ENCODE results near the gene POLR2E. TPM values are rescaled to one million over a fixed set of nuclear protein-coding genes. Genes with fewer than 3 reads are reported as not detected.

POLR2E gene
- total RNA-seq, 1 donor from 2014 or later: 205 TPM

DNA sequence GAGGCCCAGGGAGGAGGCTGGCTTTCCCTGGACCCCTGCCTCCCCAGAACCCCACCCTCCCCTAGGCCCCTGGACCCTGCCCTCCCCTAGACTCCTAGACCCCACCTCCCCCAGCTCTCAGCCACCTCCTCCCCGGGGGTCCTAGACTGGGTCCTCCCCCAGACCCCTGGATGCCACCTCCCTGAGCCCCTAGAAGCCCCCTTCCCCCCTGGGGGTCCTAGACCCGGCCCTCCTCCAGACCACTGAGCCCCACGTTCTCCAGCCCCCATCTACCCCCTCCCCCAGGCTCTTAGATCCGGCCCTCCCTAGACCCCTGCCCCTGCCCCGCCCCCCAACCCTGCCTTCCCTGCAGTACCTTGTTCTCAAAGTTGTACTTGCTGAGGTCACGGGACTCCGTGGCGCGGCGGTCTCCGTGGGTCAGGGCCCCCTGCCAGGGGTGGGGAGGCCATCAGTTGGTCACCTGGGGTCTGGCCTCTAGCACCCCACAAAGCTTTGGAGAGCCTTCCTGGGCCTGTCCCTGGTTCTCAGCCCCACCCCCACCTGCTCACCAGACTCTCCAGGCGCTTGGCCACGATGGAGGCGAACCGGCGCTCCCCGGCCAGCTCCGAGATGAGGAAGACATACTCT lies 16.6 kb upstream of the POLR2E start:
- DNase-seq (ENCODE audit: low spot score): no peak

DNA sequence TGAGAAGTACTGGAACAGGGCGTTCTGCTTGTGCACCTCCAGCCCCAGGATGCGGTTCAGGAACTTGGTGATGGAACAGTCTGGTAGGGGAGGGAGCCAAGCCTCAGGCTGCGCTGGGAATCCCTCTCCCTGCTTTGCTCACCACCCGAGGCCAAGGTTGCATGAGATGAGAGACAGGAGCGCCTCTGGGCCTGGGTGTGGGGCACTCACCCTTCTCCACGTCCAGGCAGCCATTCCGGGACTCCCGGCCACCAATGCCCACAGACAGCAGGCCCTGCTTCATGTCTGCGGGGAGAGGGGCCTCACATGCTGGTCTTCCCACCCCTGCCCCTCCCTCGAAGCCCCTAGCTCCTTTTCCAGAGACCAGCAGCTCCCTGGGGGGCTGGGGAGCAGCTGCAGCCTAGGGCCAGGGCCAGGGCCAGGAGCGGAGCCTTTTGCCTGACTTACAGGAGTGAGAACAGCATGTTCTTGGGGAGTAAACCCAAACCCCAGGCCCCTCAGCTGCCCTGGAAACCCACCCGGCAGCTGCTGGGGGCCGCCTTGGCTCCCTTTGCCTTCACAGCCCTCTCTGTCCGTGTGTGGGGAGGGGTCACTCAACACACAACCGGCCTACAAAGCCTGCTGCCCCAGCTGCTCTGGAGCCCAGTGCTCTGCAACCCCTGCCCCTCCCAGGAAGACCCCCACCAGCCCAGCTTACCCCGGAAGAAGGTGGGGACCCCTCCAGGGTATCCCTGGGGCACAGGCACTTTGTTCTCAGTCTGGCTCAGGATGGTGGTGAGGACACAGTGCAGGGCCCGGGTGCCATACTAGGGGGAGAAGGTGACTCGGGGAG lies 15.8 kb upstream of the POLR2E start:
- DNase-seq (ENCODE audit: low spot score): no peak

DNA sequence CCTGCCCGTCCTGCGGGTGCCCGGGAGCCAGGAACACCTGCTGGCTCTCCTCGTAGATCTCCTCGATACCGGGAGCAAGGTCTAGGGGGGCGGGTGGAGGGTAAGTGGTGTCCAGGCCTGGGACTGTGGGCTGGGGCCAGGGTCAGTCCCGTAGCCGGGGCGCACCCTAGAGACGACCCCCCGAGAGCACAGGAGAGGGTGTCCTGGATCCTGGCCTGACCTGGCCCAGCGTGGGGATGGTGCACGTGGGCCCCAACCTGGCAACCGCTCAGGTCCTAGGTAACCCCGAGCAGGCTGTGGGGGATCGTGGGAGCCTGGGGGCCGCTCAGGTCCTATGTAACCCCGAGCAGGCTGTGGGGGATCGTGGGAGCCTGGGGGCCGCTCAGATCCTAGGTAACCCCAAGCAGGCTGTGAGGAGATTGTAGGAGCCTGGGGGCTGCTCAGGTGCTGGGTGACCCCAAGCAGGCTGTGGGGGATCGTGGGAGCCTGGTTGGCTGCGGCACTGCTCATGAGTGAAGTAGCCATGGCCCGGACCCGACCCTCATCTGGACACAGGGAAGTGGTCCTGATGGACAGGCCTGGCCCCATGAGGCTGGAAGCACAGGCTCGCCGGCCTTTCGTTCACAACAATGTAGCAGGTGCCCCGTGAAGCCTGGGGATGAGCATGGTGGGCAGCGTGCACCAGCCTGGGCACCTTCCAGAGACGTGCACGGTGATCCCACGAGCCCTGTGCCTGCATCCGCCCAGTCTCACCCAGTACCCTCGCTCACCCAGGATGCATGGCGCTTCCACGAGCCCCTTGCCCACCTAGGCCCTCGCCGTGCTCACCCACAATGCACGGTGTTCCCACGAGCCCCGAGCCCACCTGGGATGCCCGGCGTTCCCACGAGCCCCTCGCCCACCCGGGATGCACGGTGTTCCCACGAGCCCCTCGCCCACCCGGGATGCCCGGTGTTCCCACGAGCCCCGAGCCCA lies 14.8 kb upstream of the POLR2E start:
- no peak for DNase-seq (ENCODE audit: low spot score)

DNA sequence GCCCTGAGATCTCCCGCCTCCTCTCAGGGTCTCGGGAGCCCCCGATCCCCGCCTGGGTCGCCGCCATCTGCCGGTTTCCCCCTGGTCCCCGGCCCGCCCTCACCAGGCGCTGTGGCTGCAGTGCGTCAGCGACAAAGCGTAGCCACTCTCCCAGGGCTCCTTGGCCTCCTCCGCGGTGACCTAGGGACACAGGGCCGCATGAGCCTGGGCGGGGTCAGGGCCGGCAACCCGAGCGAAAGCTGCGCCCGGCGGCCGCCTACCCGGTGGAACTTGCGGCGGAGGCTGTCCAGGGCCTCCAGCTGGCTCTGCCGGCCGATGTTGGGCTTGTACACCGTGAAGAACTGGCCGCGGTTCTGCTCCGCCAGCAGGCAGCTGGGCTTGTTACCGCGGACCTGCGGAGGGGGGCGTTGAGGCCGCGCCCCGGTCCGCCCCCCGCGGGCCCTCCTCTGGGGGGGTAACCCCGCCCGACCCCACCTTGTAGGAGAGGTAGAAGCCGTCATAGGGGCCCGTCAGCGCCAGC lies 13.9 kb upstream of the POLR2E start:
- DNase-seq (ENCODE audit: low spot score): no peak

DNA sequence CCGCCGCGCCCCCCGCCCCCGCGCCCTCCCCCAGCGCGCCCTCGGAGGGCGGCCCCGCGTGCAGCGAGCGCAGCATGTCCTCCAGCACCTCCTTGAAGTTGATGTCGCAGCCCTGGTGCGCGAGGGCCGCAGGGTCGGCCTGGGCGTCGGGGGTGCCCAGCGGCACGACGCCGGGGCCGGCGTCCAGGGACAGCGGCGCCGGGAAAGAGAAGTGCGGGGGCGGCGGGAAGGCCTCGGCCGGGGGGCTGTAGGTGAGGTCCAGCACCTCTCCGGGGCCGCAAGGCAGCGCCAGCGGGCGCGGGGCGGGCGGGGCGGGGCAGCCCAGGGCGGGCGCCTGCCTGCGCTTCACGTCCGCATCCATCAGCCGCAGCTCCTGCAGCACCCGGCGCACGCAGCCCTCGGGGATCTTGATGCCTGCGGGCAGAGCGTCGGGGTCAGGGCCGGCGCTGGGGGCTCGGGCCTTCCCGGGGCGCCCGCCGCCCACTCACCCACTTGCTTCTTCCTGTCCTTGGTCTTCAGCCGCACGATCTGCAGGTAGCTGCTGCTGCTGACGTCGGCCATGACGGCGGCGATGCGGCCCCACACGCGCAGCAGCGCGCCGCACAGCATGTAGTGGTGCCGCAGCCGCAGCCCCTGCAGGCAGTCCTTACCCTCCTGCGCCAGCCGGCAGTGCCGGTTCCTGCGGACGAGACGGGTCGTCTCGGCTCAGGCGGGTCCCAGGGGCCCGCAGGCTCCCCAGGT lies 13.3 kb upstream of the POLR2E start:
- DNase-seq (ENCODE audit: low spot score): no peak

DNA sequence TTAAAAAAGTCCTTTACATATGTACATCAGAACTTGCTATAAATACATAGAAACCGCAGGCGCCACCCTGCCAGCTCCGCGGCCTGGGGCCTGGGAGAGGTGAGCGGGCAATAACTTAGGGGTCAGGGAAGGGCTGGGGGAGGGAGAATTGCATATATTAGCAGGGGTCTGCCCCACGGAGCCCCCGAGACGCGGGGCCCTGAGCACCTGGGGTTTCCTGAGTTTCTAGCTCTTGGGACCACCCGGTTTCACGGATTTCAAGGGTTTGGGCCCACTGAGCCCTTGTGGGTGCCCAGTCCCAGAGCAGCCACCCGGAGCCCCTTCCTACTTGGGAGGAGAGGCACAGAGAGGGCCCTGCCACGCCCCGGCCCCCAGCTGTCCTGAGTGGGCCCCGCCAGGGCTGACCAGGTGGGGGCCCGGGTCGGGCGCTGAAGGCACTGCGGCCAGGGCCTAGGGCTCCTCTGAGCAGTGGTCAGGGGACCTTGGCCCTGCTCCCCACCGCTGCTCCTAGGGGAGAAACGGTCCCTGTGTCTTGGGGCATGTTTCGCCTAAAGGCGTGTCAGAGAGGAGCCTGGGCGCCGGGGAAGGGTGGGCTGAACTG lies 12.6 kb upstream of the POLR2E start:
- DNase-seq (ENCODE audit: low spot score): no peak

DNA sequence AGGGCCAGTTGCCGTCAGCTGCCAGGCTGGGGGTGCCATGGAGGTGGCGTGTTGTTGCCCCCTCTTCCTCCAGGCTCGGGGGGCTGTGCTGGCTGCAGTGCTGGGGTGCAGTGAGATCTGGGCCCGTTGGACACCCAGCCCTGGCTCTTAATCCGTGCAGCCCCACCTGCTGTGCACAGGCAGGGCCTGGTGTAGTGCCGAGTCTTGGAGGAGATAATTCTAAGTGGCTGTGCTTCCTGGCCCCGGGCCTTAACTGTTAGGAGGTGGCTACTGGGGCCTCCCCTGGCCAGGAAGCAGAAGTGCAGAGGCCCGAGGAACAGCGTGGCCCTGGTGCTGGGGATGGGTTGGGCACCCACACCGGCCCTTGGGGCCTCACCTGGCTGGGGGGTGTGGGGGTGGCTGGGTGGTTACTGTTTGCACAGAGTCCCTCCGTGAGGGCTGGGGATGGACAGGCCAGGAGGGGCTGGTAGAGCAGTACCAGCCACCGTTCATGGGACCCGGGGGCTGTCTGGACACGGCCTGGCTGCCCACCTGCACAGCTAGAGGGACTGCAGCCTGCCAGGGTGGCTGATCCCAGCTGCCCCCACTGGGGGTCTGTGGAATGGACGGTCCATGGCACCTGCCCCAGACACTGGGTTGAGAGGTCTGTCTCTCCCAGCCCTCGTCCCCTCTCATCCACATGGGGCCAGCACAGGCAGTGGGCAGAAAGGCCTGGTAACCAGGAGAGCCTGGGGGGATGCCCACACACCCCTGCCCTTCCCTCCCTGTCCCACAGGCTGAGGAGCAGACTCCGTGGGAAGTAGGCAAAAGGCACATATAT lies 11.9 kb upstream of the POLR2E start:
- no peak for DNase-seq (ENCODE audit: low spot score)

DNA sequence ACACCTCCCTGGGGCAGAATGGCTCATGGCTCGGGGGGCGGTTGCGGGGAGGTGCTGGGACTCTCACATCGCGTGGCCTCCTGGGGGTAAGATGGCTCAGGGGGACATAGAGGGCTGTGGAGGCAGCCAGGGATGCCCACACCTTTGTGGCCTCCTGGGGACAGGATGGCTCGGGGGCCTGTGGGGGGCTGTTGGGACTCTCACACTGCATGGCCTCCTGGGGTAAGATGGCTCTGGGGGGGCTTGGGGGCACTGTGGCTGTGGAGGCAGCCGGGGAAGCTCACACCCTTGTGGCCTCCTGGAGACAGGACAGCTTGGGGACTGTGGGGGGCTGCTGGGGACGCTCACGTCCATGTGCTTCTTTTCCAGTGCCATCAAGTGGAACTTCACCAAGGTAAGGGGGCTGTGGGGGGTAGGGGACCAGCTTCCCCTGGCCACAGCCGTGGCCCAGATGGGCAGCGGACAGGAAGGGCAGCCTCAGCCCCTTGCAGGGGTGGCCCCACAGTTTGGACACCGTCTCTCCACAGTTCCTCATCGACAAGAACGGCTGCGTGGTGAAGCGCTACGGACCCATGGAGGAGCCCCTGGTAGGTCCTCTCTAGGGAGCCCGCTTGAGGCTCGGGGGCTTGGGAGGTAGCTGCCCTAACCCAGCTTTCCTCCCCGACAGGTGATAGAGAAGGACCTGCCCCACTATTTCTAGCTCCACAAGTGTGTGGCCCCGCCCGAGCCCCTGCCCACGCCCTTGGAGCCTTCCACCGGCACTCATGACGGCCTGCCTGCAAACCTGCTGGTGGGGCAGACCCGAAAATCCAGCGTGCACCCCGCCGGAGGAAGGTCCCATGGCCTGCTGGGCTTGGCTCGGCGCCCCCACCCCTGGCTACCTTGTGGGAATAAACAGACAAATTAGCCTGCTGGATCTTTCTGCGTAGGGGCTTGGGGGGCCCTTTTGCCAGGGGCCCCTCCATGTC lies 11.0 kb upstream of the POLR2E start:
- DNase-seq (ENCODE audit: low spot score): no peak

DNA sequence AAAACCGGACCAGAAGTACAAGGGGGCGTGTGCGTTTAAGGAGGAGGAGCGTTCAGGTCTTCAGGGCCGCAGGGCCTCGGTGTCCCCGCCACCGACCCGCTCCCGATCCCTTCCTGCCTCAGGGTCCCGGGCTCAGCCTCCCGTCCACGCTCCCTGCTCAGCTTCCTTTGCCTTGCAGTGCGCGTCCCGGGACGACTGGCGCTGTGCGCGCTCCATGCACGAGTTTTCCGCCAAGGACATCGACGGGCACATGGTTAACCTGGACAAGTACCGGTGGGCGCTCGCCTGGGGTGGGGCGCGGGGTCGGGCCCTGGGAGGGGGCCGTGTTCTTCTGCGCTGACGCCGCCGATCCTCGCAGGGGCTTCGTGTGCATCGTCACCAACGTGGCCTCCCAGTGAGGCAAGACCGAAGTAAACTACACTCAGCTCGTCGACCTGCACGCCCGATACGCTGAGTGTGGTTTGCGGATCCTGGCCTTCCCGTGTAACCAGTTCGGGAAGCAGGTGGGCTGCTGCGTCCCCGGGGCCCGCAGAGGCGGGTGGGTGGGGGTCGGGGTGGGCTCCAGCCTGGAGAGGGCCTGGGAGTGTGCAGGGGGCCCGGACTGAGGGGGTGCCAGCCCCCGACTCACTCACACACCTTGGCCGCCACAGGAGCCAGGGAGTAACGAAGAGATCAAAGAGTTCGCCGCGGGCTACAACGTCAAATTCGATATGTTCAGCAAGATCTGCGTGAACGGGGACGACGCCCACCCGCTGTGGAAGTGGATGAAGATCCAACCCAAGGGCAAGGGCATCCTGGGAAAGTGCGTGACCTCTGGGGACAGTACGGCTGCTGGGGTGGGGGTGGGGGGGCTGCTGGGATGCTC lies 10.1 kb upstream of the POLR2E start:
- DNase-seq (ENCODE audit: low spot score): no peak

DNA sequence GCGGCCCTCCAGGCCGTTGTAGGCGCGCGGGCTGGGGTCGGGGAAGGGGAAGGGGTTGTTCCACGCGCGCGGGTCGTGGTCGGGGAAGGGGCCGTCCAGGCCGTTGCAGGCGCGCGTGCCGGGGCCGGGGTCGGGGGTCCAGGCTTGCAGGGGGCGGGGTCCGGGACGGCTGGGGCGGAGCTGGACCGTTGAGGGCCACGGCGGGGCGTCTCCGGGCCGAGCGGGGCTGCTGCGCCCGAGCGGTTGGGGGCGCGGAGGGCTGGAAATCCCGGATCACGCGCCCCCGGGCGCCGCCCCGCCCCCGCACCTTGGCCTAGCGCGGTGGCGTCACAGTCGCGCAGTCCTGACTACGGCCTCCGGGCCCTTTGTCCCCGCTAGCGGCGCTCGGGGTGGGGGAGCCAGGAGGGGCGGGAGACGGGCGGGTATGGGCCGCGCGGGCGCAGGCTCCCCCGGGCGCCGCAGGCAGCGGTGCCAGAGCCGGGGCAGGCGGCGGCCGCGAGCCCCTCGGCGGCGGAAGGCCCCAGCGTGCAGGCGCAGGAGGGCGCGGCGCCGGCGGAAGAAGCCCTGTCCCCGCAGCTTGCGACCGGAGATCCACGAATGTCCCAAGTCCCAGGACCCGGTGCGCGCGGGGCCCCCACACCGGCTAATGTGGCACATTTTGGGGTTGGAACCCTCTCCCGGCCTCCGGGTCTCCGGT lies 9.3 kb upstream of the POLR2E start:
- DNase-seq (ENCODE audit: low spot score): peak; percentile 95

DNA sequence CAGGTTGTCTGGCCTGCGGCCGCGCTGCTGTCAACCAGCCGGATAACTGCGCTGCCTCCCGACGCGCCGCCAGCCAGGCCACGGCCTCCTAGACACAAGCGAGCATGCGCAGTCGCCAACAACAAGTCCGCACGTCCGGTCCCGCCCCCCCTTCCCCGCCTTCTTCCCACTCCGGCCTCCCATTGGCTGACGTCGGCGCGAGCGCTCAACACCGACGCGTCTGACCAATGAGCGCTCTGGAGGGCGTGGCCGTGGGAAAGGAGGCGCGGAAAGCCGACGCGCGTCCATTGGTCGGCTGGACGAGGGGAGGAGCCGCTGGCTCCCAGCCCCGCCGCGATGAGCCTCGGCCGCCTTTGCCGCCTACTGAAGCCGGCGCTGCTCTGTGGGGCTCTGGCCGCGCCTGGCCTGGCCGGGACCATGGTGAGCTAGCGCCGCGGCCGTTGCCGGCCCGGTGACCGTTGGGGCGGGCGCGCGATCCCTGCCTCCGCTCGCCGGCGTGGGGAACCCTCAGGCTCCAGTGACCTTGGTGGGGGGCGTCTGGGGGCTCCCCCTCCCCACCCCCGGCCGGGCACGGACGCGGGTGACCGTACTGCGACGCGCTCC lies 8.6 kb upstream of the POLR2E start, which contains the start of gene GPX4:
GPX4 (plus strand) TSS at position 287 of the 603 bp plus-strand sequence; CDS start at position 337, 50 bp downstream.
- DNase-seq (ENCODE audit: low spot score): peak; percentile 99

DNA sequence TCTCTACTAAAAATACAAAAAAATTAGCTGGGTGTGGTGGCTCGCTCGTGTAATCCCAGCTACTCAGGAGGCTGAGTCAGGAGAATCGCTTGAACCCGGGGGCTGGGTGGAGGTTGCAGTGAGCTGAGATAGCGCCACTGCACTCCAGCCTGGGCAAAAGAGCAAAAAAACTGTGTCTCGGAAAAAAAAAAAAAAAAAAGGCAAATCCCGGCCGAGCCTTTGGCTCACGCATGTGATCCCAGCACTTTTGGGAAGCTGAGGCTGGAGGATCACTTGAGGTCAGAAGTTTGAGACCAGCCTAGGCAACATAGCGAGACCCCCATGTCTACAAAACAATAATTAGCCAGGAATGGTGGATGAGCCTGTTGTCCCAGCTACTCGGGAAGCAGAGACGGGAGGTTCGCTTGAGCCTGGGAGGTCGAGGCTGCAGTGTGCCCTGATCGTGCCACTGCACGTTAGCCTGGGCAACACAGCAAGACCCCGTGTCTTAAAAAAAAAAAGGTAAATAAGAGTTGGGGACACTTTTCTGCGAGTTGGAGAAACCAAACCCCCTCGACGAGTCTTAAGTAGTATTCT lies 8.0 kb upstream of the POLR2E start:
- DNase-seq (ENCODE audit: low spot score): no peak

DNA sequence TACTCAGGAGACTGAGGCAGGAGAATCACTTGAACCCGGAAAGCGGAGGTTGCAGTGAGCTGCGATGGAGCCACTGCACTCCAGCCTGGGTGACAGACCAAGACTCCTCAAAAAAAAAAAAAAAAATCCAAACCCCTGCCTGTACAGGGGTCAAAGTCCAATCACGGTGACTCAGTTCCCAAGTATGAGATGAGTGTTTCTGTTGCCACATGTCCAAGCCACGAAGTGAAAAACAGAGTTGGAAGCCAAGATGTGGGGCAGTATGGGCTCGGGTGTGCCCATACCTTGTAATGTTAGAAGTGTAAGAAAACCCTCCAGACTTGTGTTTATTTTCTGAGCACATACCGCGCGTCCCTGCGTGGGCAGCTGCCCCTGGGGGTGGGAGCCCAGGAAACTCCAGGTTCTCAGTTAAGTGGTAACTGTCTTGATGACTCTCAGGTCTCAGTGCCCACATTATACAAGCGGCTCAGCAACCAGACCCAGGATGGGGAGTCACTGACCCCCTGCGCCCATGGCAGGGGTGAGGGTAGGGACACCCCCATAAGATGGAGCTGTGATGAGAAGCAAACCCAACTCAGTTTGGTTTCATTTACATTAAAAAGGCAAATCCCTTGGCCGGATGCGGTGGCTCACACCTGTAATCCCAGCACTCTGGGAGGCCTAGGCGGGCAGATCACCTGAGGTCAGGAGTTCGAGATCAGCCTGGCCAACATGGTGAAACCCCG lies 7.4 kb upstream of the POLR2E start:
- DNase-seq (ENCODE audit: low spot score): no peak

DNA sequence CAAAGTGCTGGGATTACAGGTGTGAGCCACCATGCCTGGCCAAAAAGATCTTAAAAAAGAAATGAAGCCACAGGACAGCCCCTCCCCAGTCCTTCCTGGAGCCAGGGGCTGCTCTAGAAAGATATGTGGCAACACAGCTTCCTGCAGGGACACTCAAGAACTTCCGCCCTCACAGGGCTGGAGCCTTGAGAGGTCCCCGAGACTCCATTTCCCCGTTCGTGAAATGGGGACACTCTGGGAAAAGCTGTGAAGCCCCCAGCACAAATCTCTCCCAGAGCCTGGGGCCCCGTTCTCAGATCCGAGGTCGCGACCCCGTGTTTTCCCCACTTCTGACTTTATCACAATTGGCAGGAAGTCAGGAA lies 6.1 kb upstream of the POLR2E start:
- DNase-seq (ENCODE audit: low spot score): no peak
